H1 (cell line): ENCODE data around the gene TACC2. TPM values are rescaled to one million over a fixed set of nuclear protein-coding genes. Genes with fewer than 3 reads are reported as not detected.

Source experiments
- CTCF ChIA-PET: fragments of 300-600 bp; sonication (Branson Sonifier 250); formaldehyde crosslinking; loops from one replicate; lab custom pipeline; 2021; ENCODE audit not compliant: partially characterized antibody; lab: Charles Lee
- POLR2A ChIA-PET: fragments of 300-600 bp; sonication (Branson Sonifier 250); formaldehyde crosslinking; loops from one replicate; lab custom pipeline; 2021; ENCODE audit warnings: inconsistent platforms; ENCODE audit not compliant: partially characterized antibody; lab: Charles Lee
- DNase-seq, 2 experiments: peaks; one replicate each; pipeline versions ENCODE4 v3.0.0 to v3.0.0-alpha.2; 2010 to 2022; ENCODE audit warnings: low spot score in 2 of 2, low read depth in 1 of 2, mixed read lengths in 1 of 2
- FAIRE-seq: peaks from 2 replicates; lab custom pipeline; 2011; peaks lifted over from hg19 to GRCh38; lab: Jason Lieb, UNC
- H2AFZ ChIP-seq: 2 replicates; pipeline ENCODE4 v1.8.1; 2012; ENCODE audit warnings: low read length, inconsistent platforms
- H2AK5ac ChIP-seq: 2 replicates; pipeline ENCODE4 v1.6.1; 2013; ENCODE audit warnings: low read depth, low read length
- H2BK120ac ChIP-seq: replicated peaks from 2 replicates; pipeline ENCODE3; 2013; ENCODE audit warnings: low read depth, low read length, inconsistent platforms
- H2BK12ac ChIP-seq: 2 replicates; pipeline ENCODE4 v1.6.1; 2013; ENCODE audit warnings: low read depth, low read length
- H2BK15ac ChIP-seq: 2 replicates; pipeline ENCODE4 v1.6.1; 2013; ENCODE audit warnings: low read length
- H2BK20ac ChIP-seq: 2 replicates; pipeline ENCODE4 v1.6.1; 2013; ENCODE audit warnings: low read length
- H2BK5ac ChIP-seq: 2 replicates; pipeline ENCODE4 v1.6.1; 2013; ENCODE audit warnings: low read depth, low read length
- H3K14ac ChIP-seq: 2 replicates; pipeline ENCODE4 v1.6.1; 2013; ENCODE audit warnings: inconsistent platforms; ENCODE audit not compliant: insufficient read length
- H3K18ac ChIP-seq: 2 replicates; pipeline ENCODE4 v1.6.1; 2013; ENCODE audit warnings: low read length; ENCODE audit errors: extremely low read depth
- H3K23ac ChIP-seq: 2 replicates; pipeline ENCODE4 v1.6.1; 2013; ENCODE audit warnings: inconsistent platforms; ENCODE audit not compliant: insufficient read length
- H3K23me2 ChIP-seq: 2 replicates; pipeline ENCODE4 v1.6.1; 2013; ENCODE audit warnings: low read depth, low read length
- H3K27ac ChIP-seq: 2 replicates; pipeline ENCODE4 v1.6.1; 2011; ENCODE audit warnings: low read depth, low read length, inconsistent platforms
- H3K27me3 ChIP-seq, 4 experiments: replicated peaks in 1 of 4; 1 replicate in 1 of 4; 2 replicates in 3 of 4; pipeline versions ENCODE4 v1.6.1 to v1.8.1; 2011 to 2013; ENCODE audit warnings: low read length in 3 of 4, mild to moderate bottlenecking in 3 of 4, inconsistent platforms in 2 of 4, mixed read lengths in 2 of 4, moderate library complexity in 1 of 4; ENCODE audit not compliant: control insufficient read depth in 3 of 4, insufficient read depth in 3 of 4; ENCODE audit errors: extremely low read depth in 1 of 4
- H3K36me3 ChIP-seq, 4 experiments: 2 replicates each; pipeline versions ENCODE4 v1.6.1 to v1.8.1; 2011 to 2013; ENCODE audit warnings: mild to moderate bottlenecking in 4 of 4, low read length in 3 of 4, moderate library complexity in 2 of 4, control low read depth in 1 of 4, inconsistent platforms in 1 of 4; ENCODE audit not compliant: insufficient read depth in 4 of 4, control insufficient read depth in 2 of 4
- H3K4ac ChIP-seq: replicated peaks from 2 replicates; pipeline ENCODE3; 2013; ENCODE audit warnings: low read length, low read depth, mixed read lengths, inconsistent platforms; ENCODE audit not compliant: insufficient read length
- H3K4me1 ChIP-seq, 4 experiments: replicated peaks in 1 of 4; 1 replicate in 1 of 4; 2 replicates in 3 of 4; pipeline versions ENCODE4 v1.6.1 to v1.8.1; 2011 to 2013; ENCODE audit warnings: low read length in 3 of 4, inconsistent platforms in 2 of 4, mixed read lengths in 1 of 4; ENCODE audit not compliant: insufficient read depth in 4 of 4, control insufficient read depth in 3 of 4
- H3K4me2 ChIP-seq, 2 experiments: 2 replicates each; pipeline versions ENCODE4 v1.6.1 to v1.8.1; 2011 to 2013; ENCODE audit warnings: low read depth in 2 of 2, low read length in 2 of 2, control low read depth in 1 of 2, inconsistent platforms in 1 of 2, mild to moderate bottlenecking in 1 of 2; ENCODE audit not compliant: insufficient read depth in 1 of 2
- H3K4me3 ChIP-seq, 4 experiments: fragments of 200-600, 300-600 bp in 1 of 4; sonication (generic), shearing (Covaris generic), sonication (Bioruptor Twin) in 1 of 4; 2 replicates each; pipeline versions ENCODE4 v1.5.1 to v1.8.1; 2011 to 2016; ENCODE audit warnings: low read length in 4 of 4, low read depth in 3 of 4, control low read depth in 2 of 4, inconsistent platforms in 2 of 4, mild to moderate bottlenecking in 2 of 4, mixed read lengths in 1 of 4, moderate library complexity in 1 of 4; ENCODE audit not compliant: insufficient read depth in 2 of 4; ENCODE audit errors: extremely low read depth in 1 of 4
- H3K56ac ChIP-seq: replicated peaks from 2 replicates; pipeline ENCODE3; 2013; ENCODE audit warnings: low read depth, mild to moderate bottlenecking, mixed read lengths, low read length, inconsistent platforms; ENCODE audit not compliant: insufficient read length
- H3K79me1 ChIP-seq: 2 replicates; pipeline ENCODE4 v1.6.1; 2013; ENCODE audit warnings: low read depth, low read length, control low read depth
- H3K79me2 ChIP-seq, 2 experiments: 2 replicates each; pipeline versions ENCODE4 v1.6.1 to v1.8.1; 2012 to 2013; ENCODE audit warnings: low read length in 2 of 2, mild to moderate bottlenecking in 2 of 2, inconsistent platforms in 1 of 2; ENCODE audit not compliant: insufficient read depth in 2 of 2, control insufficient read depth in 1 of 2
- H3K9ac ChIP-seq, 4 experiments: replicated peaks in 1 of 4; 1 replicate in 1 of 4; 2 replicates in 3 of 4; pipeline versions ENCODE4 v1.6.1 to v1.8.1; 2011 to 2013; ENCODE audit warnings: low read depth in 3 of 4, low read length in 3 of 4, control low read depth in 2 of 4, mild to moderate bottlenecking in 2 of 4, moderate library complexity in 2 of 4, inconsistent platforms in 1 of 4; ENCODE audit errors: extremely low read depth in 1 of 4
- H3K9me3 ChIP-seq, 2 experiments: 2 replicates each; pipeline versions ENCODE4 v1.6.1 to v1.8.1; 2012 to 2013; ENCODE audit warnings: mild to moderate bottlenecking in 2 of 2, moderate library complexity in 2 of 2, control low read depth in 1 of 2, inconsistent platforms in 1 of 2, low read depth in 1 of 2, low read length in 1 of 2, mixed read lengths in 1 of 2; ENCODE audit not compliant: insufficient read depth in 2 of 2
- H4K20me1 ChIP-seq, 2 experiments: replicated peaks in 1 of 2; 2 replicates each; pipeline versions ENCODE3 to v1.8.1; 2011 to 2013; ENCODE audit warnings: inconsistent platforms in 2 of 2, low read length in 2 of 2, mild to moderate bottlenecking in 1 of 2; ENCODE audit not compliant: insufficient read depth in 2 of 2, control insufficient read depth in 1 of 2
- H4K5ac ChIP-seq: 2 replicates; pipeline ENCODE4 v1.6.1; 2013; ENCODE audit warnings: low read length, low read depth, mixed read lengths, inconsistent platforms; ENCODE audit not compliant: insufficient read length
- H4K8ac ChIP-seq: 2 replicates; pipeline ENCODE4 v1.8.0; 2013; ENCODE audit warnings: mild to moderate bottlenecking, moderate library complexity, low read length, inconsistent platforms; ENCODE audit not compliant: insufficient read depth; ENCODE audit errors: extremely low read depth
- H4K91ac ChIP-seq: replicated peaks from 2 replicates; pipeline ENCODE3; 2013; ENCODE audit warnings: low read length, mixed read lengths, inconsistent platforms; ENCODE audit not compliant: insufficient read length
- ASH2L ChIP-seq: fragments of 200-600, 300-600 bp; sonication (generic); IDR thresholded peaks from one replicate; pipeline ENCODE4 v1.7.1; 2017; ENCODE audit warnings: low read length
- BCL11A ChIP-seq, 2 experiments: IDR thresholded peaks; one replicate each; pipeline ENCODE4 v1.6.1; 2011; ENCODE audit warnings: low read depth in 2 of 2, low read length in 2 of 2, mild to moderate bottlenecking in 2 of 2
- CBX5 ChIP-seq: fragments of 300-800, 300-1000 bp; sonication (generic); IDR thresholded peaks from 2 replicates; pipeline ENCODE4 v1.7.1; 2016; ENCODE audit warnings: antibody characterized with exemption, low read length, low read depth
- CBX8 ChIP-seq: fragments of 300-800, 300-1000 bp; sonication (generic); IDR thresholded peaks from 2 replicates; pipeline ENCODE4 v1.7.1; 2016; ENCODE audit warnings: low read depth, low read length, borderline replicate concordance
- CEBPB ChIP-seq: IDR thresholded peaks from 2 replicates; pipeline ENCODE4 v1.6.1; 2012; ENCODE audit warnings: low read depth, low read length
- CHD1 ChIP-seq: IDR thresholded peaks from 2 replicates; pipeline ENCODE4 v1.6.1; 2012; ENCODE audit warnings: low read depth, low read length, improper control_type of control experiment
- GABPA ChIP-seq: IDR thresholded peaks from 2 replicates; pipeline ENCODE4 v1.6.1; 2011; ENCODE audit warnings: mild to moderate bottlenecking, low read length, moderate library complexity, borderline replicate concordance; ENCODE audit not compliant: insufficient read depth
- HDAC2 ChIP-seq, 2 experiments: fragments of 300-600 bp in 1 of 2; sonication (generic) in 1 of 2; IDR thresholded peaks; 2 replicates each; pipeline ENCODE4 v1.6.1; 2011 to 2012; ENCODE audit warnings: low read depth in 2 of 2, low read length in 2 of 2, mild to moderate bottlenecking in 2 of 2, moderate library complexity in 2 of 2, borderline replicate concordance in 1 of 2, inconsistent platforms in 1 of 2
- HDAC6 ChIP-seq: IDR thresholded peaks from one replicate; pipeline ENCODE4 v1.7.1; 2012; ENCODE audit warnings: low read depth, mild to moderate bottlenecking, inconsistent platforms, low read length, moderate library complexity
- RAD21 ChIP-seq, 2 experiments: IDR thresholded peaks in 1 of 2; conservative IDR thresholded peaks in 1 of 2; 2 replicates each; pipeline ENCODE4 v1.6.1; 2011; ENCODE audit warnings: low read depth in 2 of 2, low read length in 2 of 2, improper control_type of control experiment in 1 of 2, inconsistent platforms in 1 of 2, mild to moderate bottlenecking in 1 of 2, moderate library complexity in 1 of 2
- WGBS, 2 experiments: shearing (Covaris generic) in 1 of 2; methylation state at CpG; one replicate each; pipeline versions ENCODE4 v1.1.6 to v1.1.7; 2013 to 2015; ENCODE audit warnings: low lambda C conversion rate in 2 of 2, mixed read lengths in 2 of 2, inconsistent platforms in 1 of 2, low coverage in 1 of 2, missing lambda C conversion rate in 1 of 2; ENCODE audit not compliant: insufficient replicate concordance in 2 of 2, insufficient coverage in 1 of 2, insufficient read length in 1 of 2; ENCODE audit errors: extremely low coverage in 1 of 2, missing lambda C conversion rate in 1 of 2; 5-methylcytosine and 5-hydroxymethylcytosine counted together
- polyA plus RNA-seq, 7 experiments: library from polyadenylated mRNA; depleted of rRNA in 3 of 7; stranded (reverse) in 5 of 7; unstranded in 2 of 7; fragments of >200 nt in 5 of 7; fragments of 200-250 nt in 2 of 7; gene quantifications; 1 replicate in 5 of 7; 2 replicates in 1 of 7; 4 replicates in 1 of 7; pipeline versions ENCODE4 v1.2.1 to v1.2.3, GENCODE V29; 2011 to 2013; ENCODE audit warnings: missing spikeins in 2 of 7, mixed read lengths in 2 of 7
- total RNA-seq: library from RNA; stranded (reverse); fragmentation: NEBNext Ultra II Directional; extraction: Animal tissue kit (Norgen Biotek cat#: 25700); gene quantifications from 2 replicates; pipeline ENCODE4 v1.2.1, GENCODE V29; 2021

Gene TACC2
- total and polyA plus RNA-seq, 2 of the 8 experiments (the other 6 are each of a cell fraction or from before 2014, with no cell fraction given), result 21.2 to 46.6 TPM

DNA sequence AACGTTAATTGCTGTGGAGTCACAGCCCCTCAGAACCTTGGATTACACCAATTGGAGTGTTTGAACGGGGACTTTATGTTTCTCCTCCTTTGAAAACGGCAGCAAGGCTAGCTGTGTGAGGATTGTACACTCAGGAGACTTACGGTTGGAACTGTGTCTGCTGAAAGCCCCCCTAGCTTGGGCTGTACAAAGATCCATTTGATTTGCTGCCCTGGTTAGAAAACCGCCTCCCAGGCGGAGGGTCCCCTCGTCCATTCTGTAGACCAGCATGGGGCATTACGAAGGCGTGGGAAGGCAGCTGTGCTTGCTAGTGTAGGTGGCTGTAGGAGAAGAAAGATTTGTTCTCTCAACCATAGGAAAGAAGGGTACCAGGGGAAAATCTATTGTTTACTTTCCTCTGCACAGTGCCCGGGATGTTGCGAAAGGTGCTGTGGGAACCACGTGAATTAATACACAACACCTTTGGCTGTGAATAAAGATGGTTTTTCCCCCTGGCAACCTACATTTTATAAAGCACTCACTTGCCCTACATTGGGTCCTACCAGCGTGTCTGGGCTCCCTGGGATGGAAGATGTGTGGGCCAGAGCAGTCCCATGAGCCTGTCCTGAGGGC, 208.8 kb downstream of the TACC2 start:
- CTCF ChIA-PET, result interaction anchor here (0.9 to 2.8 kb wide), 6 partner anchors 10 to 56 kb away, joined by 3 to 12 read pairs (median 4); no protein-coding TSS in a partner anchor
- Histone ChIP-seq H4K91ac (no peak overlapping the region), H2BK15ac (no peak overlapping the region), H3K4me1 (peaks cover 0 to 4% (median under 1%) of the 10 kb centered on the region in 4 experiments; a peak in 3 of 7 replicates), H3K14ac (no peak overlapping the region), H4K5ac (no peak overlapping the region), H3K9me3 (no peaks in the 10 kb centered on the region), H3K4me3 (no peak overlapping the region), H3K4me2 (no peak overlapping the region), H2AFZ (no peak overlapping the region), H3K79me2 (peaks cover 0 to 36% of the 10 kb centered on the region in 2 experiments; a peak in 2 of 4 replicates), H4K8ac (no peak overlapping the region), H3K4ac (no peak overlapping the region), H3K79me1 (peaks cover 26% of the 10 kb centered on the region), H2BK120ac (no peak overlapping the region), H3K23ac (no peak overlapping the region), H2BK5ac (no peak overlapping the region), H3K27me3 (no peaks in the 10 kb centered on the region), H4K20me1 (peaks cover 3 to 9% of the 10 kb centered on the region in 2 experiments), H2BK12ac (no peak overlapping the region), H3K56ac (no peak overlapping the region), H2BK20ac (no peak overlapping the region), H2AK5ac (no peak overlapping the region), H3K9ac (no peak overlapping the region), H3K27ac (no peak overlapping the region), H3K36me3 (peaks cover 7 to 28% (median 24%) of the 10 kb centered on the region in 4 experiments; a peak in 7 of 8 replicates), H3K18ac (no peak overlapping the region), H3K23me2 (no peaks in the 10 kb centered on the region)
- TF ChIP-seq ASH2L (no peak), HDAC6 (no peak), CBX8 (no peak), GABPA (no peak), CHD1 (no peak), BCL11A (IDR thresholded peaks at IDR 0.05; ENCODE audit: low read depth in 2 of 2, low read length in 2 of 2) (no peak), HDAC2 (IDR thresholded peaks at IDR 0.05; ENCODE audit: borderline replicate concordance in 1 of 2, low read depth in 2 of 2, low read length in 2 of 2) (no peak), CBX5 (no peak), RAD21 (IDR thresholded peaks at IDR 0.05 in 1 of 2, conservative IDR thresholded peaks at IDR 0.05 in 1 of 2; ENCODE audit: low read depth in 2 of 2, low read length in 2 of 2) (no peak), CEBPB (no peak)
- FAIRE-seq (no peak), DNase-seq (no peak)
- POLR2A ChIA-PET, result no interaction called here
- WGBS, 2 experiments, result 87% methylated on average over 13 of the region's 13 CpGs; no CpG with 5 or more reads in 1 of the 2 experiments
